Nephron (organoid): ENCODE results near the gene HCFC1R1.

ENCODE experiments used
- H3K27ac Mint-ChIP-seq, 3 experiments: 2 replicates each; pipeline ENCODE4 v1.8.0; 2020; ENCODE audit warnings: mixed read lengths in 3 of 3, mild to moderate bottlenecking in 2 of 3, moderate library complexity in 1 of 3
- H3K27me3 Mint-ChIP-seq: 2 replicates; pipeline ENCODE4 v1.8.0; 2021; ENCODE audit warnings: low read depth, mild to moderate bottlenecking, moderate library complexity, mixed read lengths
- H3K36me3 Mint-ChIP-seq: 2 replicates; pipeline ENCODE4 v1.8.0; 2020; ENCODE audit warnings: low read depth, mixed read lengths
- H3K4me1 Mint-ChIP-seq: 2 replicates; pipeline ENCODE4 v1.8.0; 2020; ENCODE audit warnings: mixed read lengths
- H3K4me3 Mint-ChIP-seq, 3 experiments: 2 replicates each; pipeline ENCODE4 v1.8.0; 2020; ENCODE audit warnings: mild to moderate bottlenecking in 3 of 3, mixed read lengths in 3 of 3, moderate library complexity in 2 of 3
- H3K9me3 Mint-ChIP-seq: 2 replicates; pipeline ENCODE4 v1.8.0; 2020; ENCODE audit warnings: mixed read lengths
- CTCF ChIP-seq, 3 experiments: fragments of 200-600 bp; sonication (generic); IDR thresholded peaks; one replicate each; pipeline ENCODE4 v1.5.0; 2021; ENCODE audit warnings: antibody characterized with exemption in 3 of 3; ENCODE audit not compliant: unreplicated experiment in 3 of 3

Gene HCFC1R1

GRCh38 chr16:3062553-3062952 is 38.8 kb upstream of the HCFC1R1 start:
- Mint-ChIP-seq H3K36me3 (peaks cover under 1% of the 10 kb centered on the region), H3K27ac (peak overlapping the region in 1 of 3 experiments; percentile 55), H3K9me3 (no peaks in the 10 kb centered on the region), H3K27me3 (peaks cover 14% of the 10 kb centered on the region), H3K4me3 (no peak overlapping the region), H3K4me1 (peaks cover 35% of the 10 kb centered on the region)
- no peak for TF ChIP-seq CTCF (IDR thresholded peaks at IDR 0.05; ENCODE audit: unreplicated experiment in 3 of 3)

GRCh38 chr16:3060339-3061127 is 36.8 kb upstream of the HCFC1R1 start:
- Mint-ChIP-seq H3K36me3 (peaks cover 4% of the 10 kb centered on the region), H3K27ac (peak overlapping the region; percentile 58 to 83 (median 80))
- no peak for TF ChIP-seq CTCF (IDR thresholded peaks at IDR 0.05; ENCODE audit: unreplicated experiment in 3 of 3)

DNA sequence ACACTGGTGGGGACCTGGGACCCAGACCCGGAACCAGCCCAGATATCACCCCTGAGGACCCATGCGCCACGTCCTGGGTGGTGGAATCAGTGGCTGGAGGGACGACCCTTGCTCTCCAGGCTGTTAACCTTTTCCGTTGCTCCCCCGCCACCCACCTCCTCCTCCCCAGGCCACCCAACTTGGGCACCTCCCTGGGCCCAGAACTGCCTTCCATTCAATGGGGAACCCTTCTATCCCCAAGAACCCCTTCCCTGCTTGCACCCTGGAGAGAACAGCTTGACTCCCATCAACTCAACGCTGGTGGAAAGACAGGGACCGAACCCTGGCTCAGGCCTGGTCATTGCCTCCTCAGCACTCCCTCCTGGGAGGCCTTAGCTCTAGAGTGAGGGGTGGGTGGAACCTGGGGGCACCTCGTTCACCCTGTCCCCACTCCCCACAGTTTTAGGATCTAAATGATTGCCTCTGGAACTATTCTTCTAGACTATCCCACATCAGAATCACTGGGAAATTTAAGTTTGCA is 36.0 kb upstream of the HCFC1R1 start:
- H3K36me3 Mint-ChIP-seq: peaks cover 4% of the 10 kb centered on the region
- peak overlapping the region; percentile 58 to 86 (median 80) for H3K27ac Mint-ChIP-seq
- peaks cover 22% of the 10 kb centered on the region for H3K27me3 Mint-ChIP-seq
- TF ChIP-seq CTCF (IDR thresholded peaks at IDR 0.05; ENCODE audit: unreplicated experiment in 3 of 3): no peak
- H3K4me3 Mint-ChIP-seq: peak overlapping the region; percentile 78 to 83 (median 83)
- H3K4me1 Mint-ChIP-seq: peaks cover 24% of the 10 kb centered on the region
- H3K9me3 Mint-ChIP-seq: no peaks in the 10 kb centered on the region

More at GRCh38 chr16:3060339-3061127, 36.8 kb upstream of the HCFC1R1 start:
- Mint-ChIP-seq H3K9me3 (no peaks in the 10 kb centered on the region), H3K4me1 (peaks cover 27% of the 10 kb centered on the region), H3K27me3 (peaks cover 17% of the 10 kb centered on the region), H3K4me3 (peak overlapping the region; percentile 78 to 83 (median 83))

DNA sequence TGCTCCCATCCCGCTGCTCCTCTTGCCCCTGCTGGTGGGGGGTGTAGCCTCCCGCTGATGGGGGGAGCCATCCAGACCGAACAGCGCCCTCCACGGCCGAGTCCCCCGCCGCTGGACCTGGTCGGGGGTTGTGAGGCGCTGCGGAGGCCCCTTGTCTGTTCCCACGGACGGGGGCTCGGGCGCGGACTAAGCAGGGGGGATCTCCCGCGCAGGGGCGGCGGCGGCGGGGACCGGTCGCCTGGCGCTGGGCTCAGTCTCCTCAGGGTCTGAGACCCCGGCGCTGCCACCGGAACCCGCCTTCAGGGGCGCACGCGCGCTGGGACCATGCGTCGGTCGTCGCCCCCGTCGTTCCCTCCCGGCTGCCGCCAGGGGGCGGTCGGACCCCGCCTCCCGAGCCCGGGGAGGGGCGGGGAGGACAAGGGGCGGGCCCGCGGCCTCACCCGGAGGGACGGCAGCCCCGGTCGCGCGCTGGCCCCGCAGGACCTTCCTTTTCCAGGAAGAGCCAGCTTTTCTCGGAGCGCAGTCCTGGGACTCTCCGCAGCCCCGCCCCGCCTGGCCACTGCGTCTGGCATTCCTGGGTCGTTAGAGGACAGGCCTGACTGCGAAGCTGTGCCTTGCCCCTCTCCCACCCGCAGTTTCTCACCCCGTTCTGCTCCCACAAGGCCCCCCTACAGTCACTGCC is 35.4 kb upstream of the HCFC1R1 start:
- no peaks in the 10 kb centered on the region for H3K9me3 Mint-ChIP-seq
- peaks cover 24% of the 10 kb centered on the region for H3K4me1 Mint-ChIP-seq

More for the DNA sequence above, 35.4 kb upstream of the HCFC1R1 start:
- H3K27ac Mint-ChIP-seq: peak overlapping the region; percentile 58 to 86 (median 80)
- H3K4me3 Mint-ChIP-seq: peak overlapping the region; percentile 86 to 90 (median 87)
- H3K36me3 Mint-ChIP-seq: peaks cover 4% of the 10 kb centered on the region
- peak; percentile 93 to 97 (median 97) for TF ChIP-seq CTCF (IDR thresholded peaks at IDR 0.05; ENCODE audit: unreplicated experiment in 3 of 3)
- H3K27me3 Mint-ChIP-seq: peaks cover 22% of the 10 kb centered on the region
